AG04449 (cell line): Measurements from ENCODE around the gene ITGB8.

Experiments used
- CTCF ChIA-PET: fragments of 350-600 bp; formaldehyde crosslinking; extraction: SDS; loops from one replicate; lab custom pipeline; 2021; ENCODE audit warnings: antibody characterized with exemption; lab: Yijun Ruan, JAX
- POLR2A ChIA-PET: fragments of 400-600, 350-600 bp; formaldehyde crosslinking; extraction: SDS; loops from one replicate; lab custom pipeline; 2020; ENCODE audit warnings: antibody characterized with exemption, inconsistent platforms; lab: Yijun Ruan, JAX
- DNase-seq: peaks from one replicate; pipeline ENCODE4 v3.0.0-alpha.2; 2010; ENCODE audit warnings: low read depth, low spot score
- H3K4me3 ChIP-seq: 2 replicates; pipeline ENCODE4 v1.5.1; 2011; ENCODE audit warnings: low read depth, mild to moderate bottlenecking, control low read depth, low read length
- TF ChIP-seq, protein P1 (sequence below): IDR thresholded peaks from one replicate; pipeline ENCODE4 v1.5.1; 2011; ENCODE audit warnings: mild to moderate bottlenecking, moderate library complexity, low read length, control low read depth, inconsistent platforms; ENCODE audit not compliant: insufficient read depth; ENCODE audit errors: missing control alignments

ITGB8 gene

GRCh38 chr7:20348125-20348807, 17.6 kb downstream of the ITGB8 start:
- ChIA-PET POLR2A (no interaction called here), CTCF (no interaction called here)
- DNase-seq = no peak
- no peak overlapping the region for H3K4me3 ChIP-seq
- TF ChIP-seq, protein P1, sequence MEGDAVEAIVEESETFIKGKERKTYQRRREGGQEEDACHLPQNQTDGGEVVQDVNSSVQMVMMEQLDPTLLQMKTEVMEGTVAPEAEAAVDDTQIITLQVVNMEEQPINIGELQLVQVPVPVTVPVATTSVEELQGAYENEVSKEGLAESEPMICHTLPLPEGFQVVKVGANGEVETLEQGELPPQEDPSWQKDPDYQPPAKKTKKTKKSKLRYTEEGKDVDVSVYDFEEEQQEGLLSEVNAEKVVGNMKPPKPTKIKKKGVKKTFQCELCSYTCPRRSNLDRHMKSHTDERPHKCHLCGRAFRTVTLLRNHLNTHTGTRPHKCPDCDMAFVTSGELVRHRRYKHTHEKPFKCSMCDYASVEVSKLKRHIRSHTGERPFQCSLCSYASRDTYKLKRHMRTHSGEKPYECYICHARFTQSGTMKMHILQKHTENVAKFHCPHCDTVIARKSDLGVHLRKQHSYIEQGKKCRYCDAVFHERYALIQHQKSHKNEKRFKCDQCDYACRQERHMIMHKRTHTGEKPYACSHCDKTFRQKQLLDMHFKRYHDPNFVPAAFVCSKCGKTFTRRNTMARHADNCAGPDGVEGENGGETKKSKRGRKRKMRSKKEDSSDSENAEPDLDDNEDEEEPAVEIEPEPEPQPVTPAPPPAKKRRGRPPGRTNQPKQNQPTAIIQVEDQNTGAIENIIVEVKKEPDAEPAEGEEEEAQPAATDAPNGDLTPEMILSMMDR = no peak

DNA sequence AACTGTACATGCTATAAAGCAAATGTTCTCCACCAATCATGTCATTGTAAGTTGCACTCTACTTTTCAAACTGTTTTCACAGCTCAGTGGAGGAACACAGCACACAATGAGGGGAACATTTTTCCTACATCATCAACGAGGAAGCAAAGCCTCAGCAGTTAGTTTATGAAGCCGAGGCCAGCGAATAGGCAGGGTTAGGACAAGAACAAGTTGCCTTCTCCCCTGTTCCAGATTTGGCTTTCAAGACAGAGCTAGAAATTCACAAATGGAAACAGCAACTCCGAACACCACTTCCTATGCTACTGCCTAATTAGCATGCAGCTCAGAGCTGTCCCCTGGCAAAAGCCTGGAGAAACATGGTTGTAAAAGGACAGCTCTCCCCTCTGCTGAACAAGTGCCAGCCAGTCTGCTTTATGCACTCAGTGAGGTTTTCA, 19.8 kb downstream of the ITGB8 start:
- ChIA-PET POLR2A (no interaction called here), CTCF (no interaction called here)
- TF ChIP-seq, protein P1 = no peak
- H3K4me3 ChIP-seq = no peak overlapping the region
- no peak for DNase-seq

DNA sequence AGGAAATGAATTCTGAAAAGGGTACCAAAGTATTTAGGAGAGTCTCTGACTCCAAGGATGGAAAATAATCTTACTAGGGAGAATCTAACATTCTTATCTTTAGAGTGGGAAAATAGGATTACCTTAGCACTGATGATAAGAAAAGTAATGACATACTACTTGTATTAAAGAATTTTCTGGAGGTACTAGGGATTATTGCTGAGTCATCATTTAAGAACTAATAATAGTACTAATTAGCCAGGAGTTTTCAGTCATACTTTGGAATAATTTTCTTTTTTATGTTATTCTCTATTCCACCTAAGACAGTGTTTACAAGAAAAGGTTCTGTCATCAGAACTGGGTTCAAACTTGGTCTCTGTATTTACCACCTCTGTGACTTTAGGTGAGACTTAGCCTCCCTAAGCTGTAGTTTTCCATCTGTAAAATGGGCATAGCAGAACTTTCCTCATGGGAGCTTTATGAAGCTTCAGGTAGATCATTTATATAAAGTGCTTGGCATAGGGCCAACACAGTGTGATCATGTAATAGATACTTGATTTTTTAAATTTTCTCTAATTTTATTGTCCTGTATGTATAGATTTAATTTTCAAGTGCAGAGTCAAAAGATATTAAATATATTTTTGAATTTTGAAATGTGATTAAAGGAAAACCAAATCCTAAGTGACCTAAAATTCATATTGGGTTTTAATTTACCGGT, 20.4 kb downstream of the ITGB8 start:
- CTCF ChIA-PET = interaction anchor here (0.9 kb wide), 1 partner anchor 24 kb away, joined by 3 read pairs; no protein-coding TSS in a partner anchor
- POLR2A ChIA-PET = no interaction called here
- TF ChIP-seq, protein P1 = no peak
- H3K4me3 ChIP-seq = no peak overlapping the region
- DNase-seq = no peak

DNA sequence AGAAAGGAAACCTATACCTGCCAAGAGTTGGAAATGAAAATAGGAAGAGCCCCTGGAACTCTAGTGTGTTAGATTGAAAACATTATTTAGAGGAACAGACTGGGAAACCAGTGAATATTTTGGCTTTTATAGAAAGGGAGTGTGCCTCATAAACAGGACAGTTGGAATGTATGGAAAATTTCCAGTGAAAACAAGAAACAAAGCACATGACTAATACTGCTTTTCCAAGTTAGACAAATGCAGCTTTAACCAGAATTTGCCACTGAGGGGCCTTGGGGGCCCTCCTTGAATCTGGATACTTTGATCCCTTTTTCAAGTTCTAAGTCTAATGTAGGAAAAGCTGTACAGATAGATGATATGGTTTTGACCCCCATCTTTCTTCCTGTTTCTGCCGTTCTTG, 21.2 kb downstream of the ITGB8 start:
- POLR2A ChIA-PET = no interaction called here
- TF ChIP-seq, protein P1 = no peak
- H3K4me3 ChIP-seq = no peak overlapping the region
- CTCF ChIA-PET = interaction anchor here (1.2 kb wide), 1 partner anchor 22 kb away, joined by 4 read pairs; the partner anchor contains the start of gene ITGB8
- no peak for DNase-seq

GRCh38 chr7:20352573-20353306, 22.0 kb downstream of the ITGB8 start:
- H3K4me3 ChIP-seq = no peak overlapping the region
- POLR2A ChIA-PET = no interaction called here
- TF ChIP-seq, protein P1 = no peak
- no peak for DNase-seq
- CTCF ChIA-PET = interaction anchor here (1.2 kb wide), 1 partner anchor 22 kb away, joined by 4 read pairs; the partner anchor contains the start of gene ITGB8
